Fibroblast of skin of left biceps (primary cell): Measurements from ENCODE around the gene C22orf23.

Source experiments
- DNase-seq, 2 experiments: peaks; one replicate each; pipeline ENCODE4 v3.0.0-alpha.2; 2013; ENCODE audit warnings: low read depth in 2 of 2

Gene C22orf23

GRCh38 chr22:37925767-37926166 is 27.6 kb downstream of the C22orf23 start:
- DNase-seq, result no peak

- DNase-seq, result no peak
Measured at GRCh38 chr22:37925330-37925729, 28.1 kb downstream of the C22orf23 start.

- no peak for DNase-seq
Measured at GRCh38 chr22:37924386-37925065, 28.9 kb downstream of the C22orf23 start.

- DNase-seq, result no peak
Measured at GRCh38 chr22:37923927-37924326, 29.5 kb downstream of the C22orf23 start.

- no peak for DNase-seq
Measured at GRCh38 chr22:37922191-37922590, 31.2 kb downstream of the C22orf23 start.

- DNase-seq, result no peak
Measured at GRCh38 chr22:37920126-37920525, 33.3 kb downstream of the C22orf23 start.

- no peak for DNase-seq
Measured at GRCh38 chr22:37918580-37919270, 34.7 kb downstream of the C22orf23 start.

- no peak for DNase-seq
Measured at GRCh38 chr22:37917874-37918548, 35.4 kb downstream of the C22orf23 start.

GRCh38 chr22:37916311-37916710 is 37.1 kb downstream of the C22orf23 start:
- no peak for DNase-seq

GRCh38 chr22:37913233-37913721 is 40.1 kb downstream of the C22orf23 start:
- DNase-seq, result no peak

GRCh38 chr22:37912171-37912570 is 41.2 kb downstream of the C22orf23 start:
- no peak for DNase-seq

- DNase-seq, result no peak
Measured at GRCh38 chr22:37911697-37912096, 41.7 kb downstream of the C22orf23 start.

GRCh38 chr22:37910890-37911672 is 42.3 kb downstream of the C22orf23 start:
- no peak for DNase-seq

GRCh38 chr22:37909766-37910165 is 43.6 kb downstream of the C22orf23 start:
- DNase-seq, result peak; percentile 39 to 53

GRCh38 chr22:37907036-37907954 is 46.1 kb downstream of the C22orf23 start:
- DNase-seq, result no peak

- no peak for DNase-seq
Measured at GRCh38 chr22:37906364-37907008, 46.9 kb downstream of the C22orf23 start.

GRCh38 chr22:37905534-37906363 is 47.7 kb downstream of the C22orf23 start, which contains the start of gene MICALL1:
Gene MICALL1, plus strand, starts transcription at chr22:37906297. Its CDS starts 126 bp downstream, at chr22:37906423.
- peak; percentile 34 to 50 for DNase-seq

GRCh38 chr22:37904572-37905533 is 48.5 kb downstream of the C22orf23 start:
- peak; percentile 95 for DNase-seq
